Iris pigment epithelial cell (primary cell): ENCODE data around the gene FAM117A.

Experiments
- DNase-seq: peaks from one replicate; pipeline ENCODE4 v3.0.0-alpha.2; 2011; ENCODE audit warnings: low read depth

Gene FAM117A

DNA sequence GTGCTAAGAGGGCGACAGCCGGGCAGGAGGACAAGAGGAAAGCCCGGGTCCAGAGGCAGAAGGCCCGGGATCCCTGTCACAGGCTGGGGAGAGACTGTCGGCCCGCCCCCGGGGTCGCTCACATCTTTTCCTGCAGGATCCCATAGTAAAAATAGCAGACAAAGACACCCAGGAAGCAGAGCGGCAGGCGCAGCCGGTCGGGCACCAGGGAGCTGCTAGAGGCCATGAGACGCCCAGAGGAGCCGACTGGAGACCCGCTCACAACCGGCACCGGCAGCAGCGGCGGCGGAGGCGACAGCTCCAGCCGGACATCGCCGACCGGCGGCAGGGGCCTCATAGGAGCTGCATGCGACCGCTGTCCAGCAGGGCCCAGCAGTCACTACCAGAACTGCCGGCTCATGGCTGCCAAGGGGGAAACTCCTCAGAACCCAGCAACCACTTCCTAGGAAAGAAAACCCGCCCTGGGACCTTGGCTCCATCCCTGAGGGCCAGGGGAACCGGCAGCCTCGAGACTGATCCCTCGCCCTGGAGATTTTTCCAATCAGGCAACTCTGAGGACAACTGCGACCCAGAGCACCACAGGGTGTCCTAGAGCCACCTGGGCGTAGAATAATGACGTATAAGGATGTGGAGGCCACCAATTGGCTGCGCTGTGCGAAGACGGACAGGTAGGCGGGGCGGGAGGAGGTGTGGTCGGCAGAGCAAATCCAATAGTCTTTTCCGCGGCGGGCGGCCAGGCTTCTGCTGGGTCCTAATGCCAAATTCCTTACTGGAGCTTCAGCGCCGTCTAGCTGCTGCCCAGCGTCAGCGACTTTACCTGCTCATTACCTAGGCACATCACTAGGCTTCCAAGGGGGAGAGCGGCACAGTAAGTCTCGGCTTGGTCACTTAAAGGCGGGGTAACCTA, 56.1 kb downstream of the FAM117A start, which contains the start of gene SLC35B1:
Gene SLC35B1, minus strand, starts transcription at position 357 of the 907 bp plus-strand sequence. Its CDS starts 131 bp downstream, at position 226.
- DNase-seq = peak; percentile 99

DNA sequence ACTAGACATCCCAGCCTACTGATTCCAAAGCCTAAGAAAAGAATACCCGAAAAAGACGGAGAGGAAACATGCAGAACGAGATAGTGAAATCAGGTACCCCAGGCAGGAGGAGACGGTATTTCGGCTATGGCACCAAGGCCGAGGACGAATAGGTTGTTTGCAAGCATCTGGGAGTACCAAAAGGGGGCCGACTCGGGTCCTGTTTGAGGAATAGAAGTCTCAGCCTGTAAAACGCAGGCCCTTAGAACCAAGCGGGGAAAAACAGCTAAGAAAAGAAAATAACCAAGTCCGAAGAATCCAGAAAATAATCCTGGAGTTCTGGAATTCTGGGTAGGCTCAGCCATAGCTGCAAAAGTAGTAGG, 56.7 kb downstream of the FAM117A start:
- DNase-seq = peak; percentile 31

DNA sequence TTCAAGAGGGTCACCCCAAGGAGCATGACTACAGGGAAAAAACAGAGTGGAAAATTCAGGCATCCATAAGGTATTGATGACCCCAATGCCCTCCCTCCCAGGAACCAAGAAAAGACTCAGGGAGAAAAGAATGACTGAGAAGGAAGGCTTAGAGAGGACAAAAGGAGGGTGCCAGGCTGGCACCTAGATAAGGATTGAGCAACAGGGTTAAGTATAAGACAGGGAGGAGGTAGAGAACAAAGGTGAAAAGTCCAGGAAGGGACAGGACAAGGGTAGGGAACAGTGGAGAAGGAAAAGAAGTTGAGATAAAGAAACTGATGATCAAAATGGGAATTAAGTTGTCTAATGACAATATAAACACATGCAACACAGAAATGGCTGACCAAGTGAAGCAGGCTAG, 58.7 kb downstream of the FAM117A start:
- DNase-seq = no peak

DNA sequence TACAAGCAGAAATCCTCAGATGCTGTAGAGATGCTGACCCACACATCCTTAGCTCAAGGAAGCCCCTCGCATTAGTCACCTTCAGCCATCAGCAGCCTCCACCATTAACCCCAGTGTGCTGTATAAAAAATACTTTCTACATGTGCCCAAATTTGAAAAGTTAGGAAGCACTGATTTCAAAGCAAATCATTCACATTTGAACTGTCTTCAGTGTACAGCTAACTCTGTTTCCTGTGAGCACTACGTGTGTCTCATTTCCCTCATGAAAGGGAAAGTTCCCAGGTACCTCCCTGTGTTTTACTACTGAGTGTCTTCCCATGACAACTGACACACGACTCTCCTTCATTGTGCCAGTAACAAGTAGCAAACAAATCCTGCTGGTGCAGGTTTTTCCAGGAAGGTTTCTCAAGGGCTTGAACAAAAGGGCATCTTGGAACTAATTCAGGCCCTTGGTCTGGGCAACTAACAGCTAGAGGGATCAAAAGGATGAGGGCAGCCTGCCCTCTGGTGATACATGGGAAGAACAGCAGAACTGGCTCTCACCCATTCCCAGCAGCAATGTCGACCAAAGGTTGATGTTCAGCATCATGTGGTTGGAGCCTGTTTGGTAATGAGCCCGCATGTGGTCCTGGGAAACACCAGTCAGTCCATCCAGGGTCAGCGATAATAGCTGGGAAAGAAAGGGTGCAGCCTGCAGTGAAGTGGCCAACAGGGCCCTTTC, 60.2 kb downstream of the FAM117A start:
- DNase-seq = peak; percentile 60

- DNase-seq = no peak
Observed at GRCh38 chr17:49700960-49701359, 63.0 kb downstream of the FAM117A start.

- no peak for DNase-seq
Observed at GRCh38 chr17:49699966-49700575, 63.9 kb downstream of the FAM117A start.

DNA sequence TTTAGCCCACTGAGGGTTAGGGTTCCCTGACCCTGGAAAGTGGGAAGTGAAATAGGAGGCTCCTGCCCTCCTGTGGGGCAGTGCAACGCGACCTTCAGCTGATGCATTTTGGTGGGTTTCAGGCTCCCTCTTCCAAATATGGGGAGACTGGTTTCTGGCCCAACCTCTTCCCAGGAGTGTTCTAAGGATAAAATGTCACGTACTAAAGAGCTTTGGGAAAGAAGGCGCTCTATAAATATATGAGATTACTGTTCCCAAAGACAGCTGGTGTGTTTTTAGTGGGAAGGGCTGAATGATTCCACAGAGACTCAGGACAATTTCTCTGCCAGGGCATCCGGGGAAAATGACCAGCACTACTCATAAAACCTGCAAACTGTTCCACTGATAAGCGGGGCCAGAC, 65.9 kb downstream of the FAM117A start:
- no peak for DNase-seq

DNA sequence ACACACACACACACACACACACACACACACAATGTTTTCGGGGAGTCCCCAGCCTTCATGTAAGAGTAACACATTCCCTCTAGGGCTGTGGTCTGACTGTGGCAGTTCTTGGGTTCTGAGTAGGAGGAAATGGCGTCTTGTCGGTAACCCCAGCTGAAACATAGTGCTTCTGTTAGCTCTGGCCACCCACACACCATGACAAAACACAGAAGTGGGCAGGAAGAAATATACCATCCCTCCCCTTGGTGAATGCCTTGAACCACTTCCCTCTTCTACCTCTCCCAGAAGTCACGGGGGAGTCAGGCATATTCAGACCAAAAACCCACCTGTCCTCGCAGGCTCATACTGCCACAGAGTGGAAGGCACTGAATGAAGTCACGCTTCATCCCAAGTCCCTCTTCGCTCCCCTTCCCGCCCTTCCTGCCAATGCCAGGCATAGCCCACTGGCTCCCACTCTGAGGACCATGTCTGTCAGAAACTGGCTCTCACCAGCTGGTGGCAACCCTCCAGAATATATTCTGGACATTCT, 67.6 kb downstream of the FAM117A start:
- DNase-seq = no peak

DNA sequence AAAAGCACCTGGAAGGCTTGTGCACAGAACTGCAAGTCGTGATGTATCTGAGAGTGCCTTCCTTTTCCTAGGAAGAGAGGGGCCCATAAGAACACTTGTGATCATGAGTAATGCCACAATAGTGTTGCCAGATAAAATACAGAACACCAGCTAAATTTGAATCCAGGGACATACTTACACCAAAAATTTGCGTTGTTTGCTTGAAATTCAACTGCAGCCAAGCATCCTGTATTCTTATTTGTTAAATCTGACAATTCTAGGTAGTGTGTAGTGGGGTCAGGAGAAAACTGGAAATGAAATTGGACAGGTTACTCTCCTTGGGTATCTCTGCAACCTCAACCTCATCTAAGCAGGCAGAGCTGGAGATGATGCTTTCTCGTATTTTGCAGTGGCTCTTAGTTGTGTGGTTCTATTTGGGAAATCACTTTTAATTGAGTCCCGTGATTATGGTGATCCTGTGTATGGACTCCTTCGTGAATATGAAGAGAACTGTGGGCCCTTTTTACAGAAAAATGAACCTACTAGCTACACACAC, 68.2 kb downstream of the FAM117A start:
- DNase-seq = no peak

DNA sequence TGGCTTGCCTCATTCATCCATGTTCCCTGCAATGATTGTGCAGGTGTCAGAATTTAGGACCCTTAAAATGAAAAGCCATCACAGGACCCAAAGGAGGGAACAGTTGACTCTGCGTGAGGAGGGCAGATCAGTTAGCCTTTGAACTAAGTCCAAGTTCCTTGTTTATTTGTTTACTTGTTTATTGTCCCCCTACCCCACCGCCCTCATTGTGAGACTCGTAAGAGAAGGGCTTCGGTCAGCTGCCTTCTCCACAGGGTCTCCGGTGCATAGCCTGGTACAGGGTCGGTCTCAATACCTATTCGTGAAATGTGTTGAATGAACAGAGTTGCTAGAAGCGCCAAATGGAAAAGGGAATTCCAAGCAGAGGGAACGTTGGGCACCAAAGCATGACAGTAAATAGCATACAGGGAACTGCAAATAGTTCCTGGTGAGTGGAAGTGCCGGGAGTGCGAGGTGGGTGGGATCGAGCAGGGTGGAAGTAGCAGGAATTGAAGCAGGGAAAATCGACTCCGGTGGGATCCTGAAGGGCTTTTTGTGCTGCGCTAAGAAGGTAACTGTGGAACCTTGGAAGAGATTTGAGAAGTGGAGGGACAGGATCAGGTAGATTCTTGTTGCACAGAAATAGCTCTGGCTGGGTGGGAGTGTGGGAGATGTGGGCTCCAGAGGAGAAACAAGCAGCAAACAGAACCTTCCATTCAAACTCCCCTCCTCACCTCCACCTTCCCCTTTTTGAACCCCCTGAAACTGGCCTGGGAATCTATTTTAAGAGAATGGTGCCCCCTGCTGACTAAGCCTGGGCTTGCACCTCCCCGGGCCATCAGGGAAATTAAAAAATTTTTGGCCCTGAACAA, 68.9 kb downstream of the FAM117A start:
- no peak for DNase-seq

DNA sequence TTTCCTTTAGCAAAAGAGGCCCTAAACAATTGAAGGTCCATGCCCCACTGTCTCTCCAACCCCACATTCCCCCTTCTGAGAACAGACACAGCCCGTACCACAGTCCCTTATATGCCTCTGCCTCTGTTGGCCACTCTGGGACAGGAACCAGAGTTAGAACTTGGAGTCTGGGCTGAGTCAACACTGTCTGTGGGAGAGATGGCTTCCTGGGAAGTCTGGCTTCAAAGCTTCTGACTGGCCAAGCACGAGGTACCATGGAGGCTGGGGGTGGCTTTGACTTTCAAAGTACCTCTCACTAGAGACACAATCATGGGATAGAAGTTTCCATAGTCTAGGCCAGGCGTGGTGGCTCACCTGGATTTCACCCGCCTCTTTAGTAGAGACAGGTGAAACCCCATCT, 71.2 kb downstream of the FAM117A start:
- DNase-seq = no peak

GRCh38 chr17:49691677-49692191, 72.2 kb downstream of the FAM117A start:
- no peak for DNase-seq

DNA sequence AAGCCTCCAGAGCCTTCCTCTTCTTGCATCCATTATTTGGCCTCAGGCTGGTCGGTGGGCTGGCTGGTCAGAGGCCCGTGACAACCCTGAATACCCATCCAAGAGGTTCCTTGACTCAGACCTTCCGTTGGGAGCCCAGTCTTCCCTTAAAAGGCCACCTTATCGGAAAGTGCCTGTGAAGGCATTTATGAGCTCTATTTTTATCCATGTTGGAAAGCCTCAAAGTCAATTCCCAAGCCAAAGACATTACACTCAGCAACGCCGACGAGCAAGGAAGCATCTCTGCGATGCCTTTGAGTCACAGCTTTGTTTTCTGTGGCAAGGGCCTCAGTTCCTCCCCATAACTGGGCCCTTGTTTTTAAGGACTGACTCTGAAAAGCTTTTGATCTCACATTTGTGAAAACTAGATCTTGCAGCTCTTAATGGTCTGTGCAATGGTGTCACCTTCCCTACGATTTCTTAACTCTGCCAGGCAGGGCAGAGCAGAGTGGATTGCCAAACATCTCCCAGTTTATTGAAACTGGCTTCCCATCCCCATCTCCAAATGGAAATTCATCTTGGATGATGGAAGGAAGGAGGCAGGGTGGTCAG, 72.8 kb downstream of the FAM117A start:
- no peak for DNase-seq

DNA sequence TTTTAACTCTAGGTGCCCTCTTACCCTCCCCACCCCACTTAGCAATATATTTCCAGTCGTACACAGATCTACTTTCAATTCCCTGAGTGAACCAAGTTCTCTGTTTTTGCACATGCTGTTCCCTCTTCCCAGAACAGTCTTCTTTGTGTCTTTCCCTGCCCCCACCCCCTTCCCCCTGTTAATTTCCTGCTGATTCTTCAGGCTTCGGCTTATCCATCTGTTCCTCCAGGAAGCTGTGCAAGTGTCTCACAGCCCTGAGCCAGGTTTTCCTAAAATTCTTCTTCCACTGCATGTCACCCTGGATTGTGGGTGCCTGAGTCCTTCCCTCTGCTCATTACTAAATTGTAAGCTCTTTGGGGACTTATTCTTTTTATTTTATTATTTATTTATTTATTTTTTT, 73.7 kb downstream of the FAM117A start:
- no peak for DNase-seq

- no peak for DNase-seq
Observed at GRCh38 chr17:49688848-49689247, 75.1 kb downstream of the FAM117A start.

- peak; percentile 76 for DNase-seq
Observed at GRCh38 chr17:49687878-49688491, 75.9 kb downstream of the FAM117A start.

DNA sequence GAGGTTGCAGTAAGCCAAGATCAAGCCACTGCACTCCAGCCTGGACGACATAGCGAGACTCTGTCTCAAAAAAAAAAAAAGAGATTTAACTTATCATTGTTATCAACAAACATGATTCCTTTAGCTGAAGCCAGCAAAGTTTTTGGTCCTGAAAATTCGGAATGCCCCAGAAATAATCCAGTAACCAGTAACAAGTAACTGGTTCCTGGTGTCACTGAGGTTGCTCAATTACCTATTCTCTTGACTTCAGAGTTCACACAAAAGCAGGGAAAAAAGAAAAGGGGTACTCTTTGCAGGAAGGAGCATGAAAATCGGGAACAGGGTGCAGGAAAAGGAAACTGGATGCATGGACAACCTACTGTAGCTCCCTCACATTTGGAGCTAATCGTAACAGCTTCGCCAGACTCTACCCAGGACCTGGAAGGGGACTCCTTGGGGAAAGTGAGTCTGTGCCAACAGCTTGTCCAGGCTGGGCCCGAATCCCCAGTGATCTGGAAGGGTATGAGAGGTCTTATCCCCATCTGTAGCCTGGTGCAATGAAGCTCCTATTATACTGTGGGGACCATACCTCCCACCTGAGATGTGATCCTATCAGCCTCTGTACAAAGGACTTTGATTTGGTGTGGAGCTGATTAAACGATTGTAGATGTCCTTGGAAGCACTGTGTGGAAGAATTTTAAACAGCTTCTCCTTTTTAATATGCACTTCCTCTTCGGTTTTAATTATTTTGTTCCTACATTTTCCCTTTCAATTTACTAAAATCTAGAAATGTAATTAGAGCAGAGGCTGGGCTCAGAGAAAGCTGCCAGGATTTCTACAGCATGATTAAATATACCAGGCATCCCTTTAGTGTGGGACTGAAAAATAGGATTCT, 82.6 kb downstream of the FAM117A start:
- DNase-seq = no peak

GRCh38 chr17:49680314-49680713, 83.6 kb downstream of the FAM117A start:
- DNase-seq = no peak
